IPS-18c (cell line): ENCODE measurements around the gene SCNN1A.
A peak's percentile ranks its signal among the peaks of the same experiment; 100 is the strongest.

ENCODE experiments used
- H3K4me3 ChIP-seq: 2 replicates; pipeline ENCODE4 v1.7.0; 2013; ENCODE audit warnings: low read depth, mild to moderate bottlenecking, low read length, moderate library complexity; ENCODE audit not compliant: insufficient read depth
- H3K9me3 ChIP-seq: one replicate; pipeline ENCODE4 v1.6.1; 2013; ENCODE audit warnings: mild to moderate bottlenecking, low read length, moderate library complexity; ENCODE audit not compliant: control insufficient read depth, insufficient read depth

SCNN1A gene

DNA sequence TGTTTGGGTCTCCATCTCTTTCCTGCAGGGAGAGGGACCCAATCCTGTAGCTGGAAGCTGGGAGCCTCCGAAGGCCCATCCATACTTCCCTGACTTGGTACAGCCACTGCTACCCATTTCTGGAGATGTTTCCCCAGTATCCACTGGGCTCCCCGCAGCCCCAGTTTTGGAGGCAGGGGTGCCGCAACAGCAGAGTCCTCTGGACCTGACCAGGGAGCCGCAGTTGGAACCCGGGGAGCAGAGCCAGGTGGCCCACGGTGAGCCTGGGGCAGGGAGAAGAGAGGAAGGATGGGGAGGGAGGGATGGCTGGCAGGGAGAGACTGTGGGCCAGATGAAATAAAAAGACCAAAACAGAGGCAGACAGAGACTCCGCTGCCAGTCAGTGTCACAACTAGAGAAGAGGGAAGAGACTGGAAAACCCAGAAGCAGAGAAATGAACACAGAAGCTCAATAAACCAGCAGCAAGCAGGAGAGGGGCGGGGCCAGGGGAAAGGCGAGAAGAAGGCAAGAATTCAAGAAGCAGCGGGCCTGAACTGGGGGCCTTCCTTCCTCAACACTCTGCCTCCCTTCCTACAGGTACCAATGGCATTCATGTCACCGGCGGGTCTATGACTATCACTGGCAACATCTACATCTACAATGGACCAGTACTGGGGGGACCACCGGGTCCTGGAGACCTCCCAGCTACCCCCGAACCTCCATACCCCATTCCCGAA, 14.9 kb upstream of the SCNN1A start:
- H3K4me3 ChIP-seq, result no peak overlapping the region
- H3K9me3 ChIP-seq, result no peaks in the 10 kb centered on the region

DNA sequence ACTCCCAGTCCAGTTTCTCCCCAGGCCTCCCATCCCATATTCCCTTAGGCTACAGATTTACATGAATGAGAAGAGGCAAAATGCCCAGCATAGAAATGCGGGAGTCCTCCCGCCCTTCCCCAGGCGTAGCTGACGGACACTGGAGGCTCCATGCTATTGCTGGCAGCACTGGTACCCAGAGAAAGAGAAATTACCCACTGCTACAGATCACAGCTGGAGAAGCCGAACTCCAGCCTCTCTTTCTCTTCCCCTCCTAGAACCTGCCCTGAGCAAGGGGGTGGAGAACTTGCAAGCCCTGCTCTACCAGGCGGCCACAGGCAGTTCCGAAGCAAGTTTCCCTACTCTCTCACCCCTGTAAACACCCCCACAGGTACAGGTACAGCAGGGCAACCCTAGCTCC, 12.2 kb upstream of the SCNN1A start:
- no peaks in the 10 kb centered on the region for H3K9me3 ChIP-seq
- no peak overlapping the region; the same call in 1 of the 2 replicates for H3K4me3 ChIP-seq

DNA sequence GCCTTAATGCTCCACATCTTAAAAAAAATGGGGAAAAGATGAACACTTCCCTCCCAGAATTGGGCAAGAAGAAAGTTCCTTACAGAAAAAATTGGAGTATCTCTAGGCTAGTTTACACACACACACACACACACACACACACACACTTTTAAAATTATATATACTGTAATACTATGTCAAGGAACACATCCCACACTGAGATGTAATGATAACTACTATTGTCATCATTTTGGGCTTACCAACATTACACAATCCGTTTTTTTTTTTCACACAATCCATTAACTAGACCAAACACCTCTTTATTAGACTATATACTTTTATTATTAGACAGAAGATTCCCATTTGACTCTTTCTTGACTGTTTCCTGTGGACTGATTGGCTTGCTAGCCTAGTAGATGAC, 11.1 kb upstream of the SCNN1A start:
- no peak overlapping the region for H3K4me3 ChIP-seq
- H3K9me3 ChIP-seq, result no peaks in the 10 kb centered on the region

DNA sequence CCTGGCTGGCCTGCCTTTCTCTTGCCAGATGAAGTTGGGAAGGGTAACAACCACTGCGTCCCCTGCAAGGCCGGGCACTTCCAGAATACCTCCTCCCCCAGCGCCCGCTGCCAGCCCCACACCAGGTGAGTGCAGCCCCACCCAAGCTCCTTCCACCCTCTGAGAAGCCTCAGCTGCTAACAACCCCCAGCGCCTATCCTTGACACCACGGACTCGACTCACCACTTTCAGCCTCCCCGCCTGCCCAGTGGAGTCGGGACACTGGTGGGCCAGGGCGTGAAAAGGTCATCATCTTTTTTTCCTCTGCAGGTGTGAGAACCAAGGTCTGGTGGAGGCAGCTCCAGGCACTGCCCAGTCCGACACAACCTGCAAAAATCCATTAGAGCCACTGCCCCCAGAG, 10.7 kb upstream of the SCNN1A start:
- Histone ChIP-seq H3K4me3 (no peak overlapping the region), H3K9me3 (no peaks in the 10 kb centered on the region)

DNA sequence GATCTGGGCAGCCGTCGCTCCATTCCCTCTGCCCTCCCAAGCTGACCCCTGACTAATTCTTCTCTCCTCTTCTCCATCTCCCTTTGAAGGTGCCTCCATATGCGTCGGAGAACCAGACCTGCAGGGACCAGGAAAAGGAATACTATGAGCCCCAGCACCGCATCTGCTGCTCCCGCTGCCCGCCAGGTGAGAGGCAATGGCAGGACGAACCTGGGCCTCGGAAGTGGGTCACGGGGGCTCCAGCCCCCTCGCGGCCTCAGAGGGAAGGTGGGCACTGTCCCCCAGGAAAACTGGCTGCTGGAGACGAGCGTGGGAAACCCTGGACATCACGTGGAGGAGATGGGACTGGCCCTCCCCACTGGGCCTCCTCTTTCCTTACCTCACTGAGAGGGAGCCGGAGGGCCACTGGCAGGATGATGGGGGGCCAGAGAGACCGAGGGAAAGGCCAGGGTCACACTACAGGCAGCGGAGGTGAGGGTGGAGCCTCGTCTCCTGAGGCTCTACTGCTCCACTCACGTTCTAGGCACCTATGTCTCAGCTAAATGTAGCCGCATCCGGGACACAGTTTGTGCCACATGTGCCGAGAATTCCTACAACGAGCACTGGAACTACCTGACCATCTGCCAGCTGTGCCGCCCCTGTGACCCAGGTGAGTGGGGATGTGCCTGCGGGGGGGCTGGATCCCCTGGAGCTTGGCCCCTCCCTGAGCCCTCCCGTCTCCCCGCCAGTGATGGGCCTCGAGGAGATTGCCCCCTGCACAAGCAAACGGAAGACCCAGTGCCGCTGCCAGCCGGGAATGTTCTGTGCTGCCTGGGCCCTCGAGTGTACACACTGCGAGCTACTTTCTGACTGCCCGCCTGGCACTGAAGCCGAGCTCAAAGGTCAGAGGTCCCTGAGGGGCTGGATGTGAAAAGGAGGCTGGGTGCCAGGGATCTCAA, 9.4 kb upstream of the SCNN1A start:
- H3K9me3 ChIP-seq, result no peaks in the 10 kb centered on the region
- no peak overlapping the region for H3K4me3 ChIP-seq

DNA sequence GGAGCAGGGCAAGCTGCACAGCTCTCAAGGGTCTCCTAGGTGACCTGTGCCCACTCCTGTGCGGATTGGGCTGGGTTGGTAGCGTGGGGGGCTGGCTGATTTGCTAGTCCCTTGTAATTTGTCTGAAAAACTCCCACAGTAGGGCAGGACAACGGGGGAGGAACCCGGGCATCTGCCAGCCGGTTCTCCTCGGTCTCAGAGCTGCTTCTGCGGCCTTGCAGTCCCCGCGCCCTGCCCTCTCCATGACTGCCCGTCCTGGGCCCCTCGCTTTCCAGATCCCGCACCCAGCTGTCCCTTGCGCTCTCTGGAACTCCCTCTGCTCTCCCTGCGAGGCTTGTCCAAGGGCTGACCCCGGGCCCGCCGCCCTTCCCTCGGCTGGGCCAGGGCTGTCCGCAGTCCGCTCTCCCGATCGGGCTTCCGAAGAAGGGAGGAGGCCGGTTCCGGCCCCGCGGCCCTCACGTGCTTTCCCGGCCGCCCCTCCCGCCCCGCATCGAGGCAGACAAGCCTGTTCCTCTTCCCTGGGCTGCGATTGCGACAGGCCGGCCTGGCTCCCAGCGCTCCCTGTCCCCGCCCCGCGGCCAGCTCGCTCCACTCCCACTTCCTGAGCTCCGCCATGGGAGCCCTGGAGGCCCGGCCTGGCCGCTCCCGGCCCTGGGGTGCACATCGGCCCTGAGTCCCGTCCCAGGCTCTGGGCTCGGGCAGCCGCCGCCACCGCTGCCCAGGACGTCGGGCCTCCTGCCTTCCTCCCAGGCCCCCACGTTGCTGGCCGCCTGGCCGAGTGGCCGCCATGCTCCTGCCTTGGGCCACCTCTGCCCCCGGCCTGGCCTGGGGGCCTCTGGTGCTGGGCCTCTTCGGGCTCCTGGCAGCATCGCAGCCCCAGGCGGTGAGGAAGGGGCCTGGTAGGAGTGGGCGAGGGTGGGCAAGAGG, 8.5 kb upstream of the SCNN1A start, which contains the start of gene LTBR:
LTBR (plus strand) TSS at position 591 of the 927 bp plus-strand sequence; CDS start at position 788, 197 bp downstream.
- Histone ChIP-seq H3K9me3 (no peaks in the 10 kb centered on the region), H3K4me3 (no peak within 1 kb of the TSS)

DNA sequence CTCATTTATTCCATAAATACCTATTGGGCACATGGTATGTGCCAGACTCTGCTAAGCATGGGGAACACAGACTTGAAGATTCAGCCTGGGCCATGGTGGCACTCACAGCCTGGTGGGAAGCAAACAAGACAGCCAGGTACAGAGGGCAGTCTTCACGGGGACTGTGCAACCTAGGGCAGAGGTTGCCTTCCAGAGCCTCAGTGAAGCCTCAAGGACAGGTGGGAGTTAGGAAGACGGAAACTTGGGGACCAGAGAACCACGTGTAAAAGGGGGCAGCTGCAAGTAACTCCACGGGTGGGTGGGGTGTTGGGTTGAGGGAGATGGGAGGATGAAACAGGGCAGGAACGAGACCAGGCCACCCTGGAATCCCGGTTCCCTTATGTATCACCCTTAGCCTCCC, 7.6 kb upstream of the SCNN1A start:
- Histone ChIP-seq H3K9me3 (no peaks in the 10 kb centered on the region), H3K4me3 (no peak overlapping the region)

DNA sequence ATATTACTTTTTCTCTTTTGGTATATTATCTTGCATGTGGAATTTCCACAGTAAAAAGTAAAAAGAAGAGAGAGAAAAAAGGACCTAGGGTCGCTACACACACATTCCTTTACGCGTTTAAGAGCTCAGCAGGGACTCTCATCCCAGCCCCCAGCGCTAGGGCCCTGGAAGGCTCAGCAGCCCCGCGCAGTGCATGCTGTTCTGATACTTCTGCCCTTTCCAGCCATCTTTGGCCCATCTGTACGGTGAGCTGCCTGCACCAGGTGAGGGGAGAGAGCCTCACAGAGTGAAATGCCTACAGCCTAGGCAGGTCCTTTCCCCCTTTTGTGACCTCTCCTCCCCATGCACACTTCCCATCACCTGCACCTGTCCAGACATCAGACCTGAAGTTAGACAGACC, 7.0 kb upstream of the SCNN1A start:
- H3K9me3 ChIP-seq, result no peaks in the 10 kb centered on the region
- no peak overlapping the region for H3K4me3 ChIP-seq

DNA sequence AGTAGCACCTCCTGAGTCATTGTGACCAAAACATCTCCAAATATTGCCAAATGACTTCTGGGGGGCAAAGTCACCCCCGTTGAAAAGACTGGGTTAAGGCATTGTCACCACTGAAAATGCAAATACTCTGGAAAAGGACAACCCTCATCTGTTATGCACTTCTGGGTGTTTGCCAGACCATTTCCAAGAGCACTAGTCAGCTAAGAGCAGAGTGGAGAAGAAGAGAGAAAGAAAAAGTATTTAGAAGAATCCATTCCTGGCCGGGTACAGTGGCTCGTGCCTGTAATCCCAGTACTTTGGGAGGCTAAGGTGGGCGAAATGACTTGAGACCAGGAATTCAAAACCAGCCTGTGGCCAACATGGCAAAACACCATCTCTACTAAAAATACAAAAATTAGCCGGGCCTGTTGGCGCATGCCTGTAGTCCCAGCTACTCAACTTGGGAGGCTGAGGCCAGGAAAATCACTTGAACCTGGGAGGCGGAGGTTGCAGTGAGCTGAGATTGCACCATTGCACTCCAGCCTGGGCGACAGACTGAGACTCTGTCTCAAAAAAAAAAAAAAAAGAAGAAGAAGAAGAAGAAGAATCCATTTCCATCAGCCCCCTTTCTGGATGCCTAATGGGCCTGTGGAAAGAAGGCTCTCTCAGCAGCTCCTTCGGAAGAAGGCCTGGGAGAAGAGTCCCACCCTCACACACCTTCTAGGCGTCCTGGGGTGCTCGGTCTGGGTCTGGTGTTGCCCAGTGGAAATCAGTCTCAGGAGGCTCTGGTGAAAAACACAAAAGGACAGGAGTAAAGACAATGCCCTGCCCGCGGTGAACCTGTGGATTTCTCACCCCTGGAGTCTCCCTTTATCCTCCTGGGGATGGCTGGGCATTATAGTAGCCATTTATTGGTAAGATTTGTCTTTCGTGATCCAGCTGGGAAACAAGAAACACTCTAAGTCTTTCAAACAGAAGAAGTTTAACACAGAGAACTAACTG, 5.1 kb upstream of the SCNN1A start:
- Histone ChIP-seq H3K4me3 (no peak overlapping the region; the same call in 1 of the 2 replicates), H3K9me3 (no peaks in the 10 kb centered on the region)

DNA sequence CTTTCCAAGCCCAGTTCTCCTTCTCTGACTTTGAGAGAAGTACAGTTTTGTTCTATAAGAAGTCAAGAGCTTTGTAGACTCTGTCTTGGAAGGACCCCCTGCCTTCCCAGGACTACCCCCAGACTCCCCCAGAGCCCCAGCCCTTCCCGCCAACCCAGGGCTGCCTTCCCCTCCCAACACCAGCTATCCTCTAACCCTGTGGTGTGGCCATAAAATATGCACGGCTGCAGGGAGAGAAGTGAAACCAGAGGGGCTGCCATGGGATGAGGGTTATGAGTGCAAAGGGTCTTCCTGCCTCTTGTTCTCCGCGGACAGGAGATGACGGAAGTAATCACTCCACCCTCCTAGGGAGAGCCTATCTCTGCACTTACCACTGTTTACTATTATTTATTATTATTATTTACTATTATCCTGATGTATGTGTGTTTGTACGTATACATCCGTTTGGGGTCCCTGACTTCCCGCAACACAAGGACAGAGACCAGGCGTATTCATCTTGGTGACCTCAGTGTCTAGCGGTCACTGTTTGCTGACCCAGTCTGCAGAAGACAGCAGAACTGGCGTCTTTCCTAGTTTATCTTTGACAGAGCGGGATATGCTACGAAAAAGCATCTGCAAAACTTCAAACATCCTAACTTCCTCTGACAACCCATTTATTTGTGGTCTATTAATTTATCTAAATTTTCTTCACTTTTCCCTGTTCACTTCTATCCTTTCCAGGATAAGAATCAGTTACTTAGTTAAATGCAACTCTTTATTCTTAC, 3.5 kb upstream of the SCNN1A start:
- no peaks in the 10 kb centered on the region for H3K9me3 ChIP-seq

DNA sequence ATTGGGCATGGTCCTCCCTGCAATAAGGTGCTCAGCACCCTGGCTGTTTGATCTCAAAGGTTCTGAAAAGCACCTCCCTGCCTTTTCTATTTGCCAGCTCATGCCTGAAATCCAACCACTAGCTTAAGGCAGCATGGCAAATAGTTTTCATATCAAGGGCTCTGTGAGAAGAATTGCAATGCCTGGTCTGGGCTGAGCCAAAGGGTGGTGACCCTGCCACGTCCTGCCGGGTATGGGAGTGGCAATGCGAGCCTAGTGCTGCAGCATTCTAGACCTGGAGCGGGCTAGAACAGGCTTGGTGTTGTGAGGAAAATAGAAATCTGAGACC, 2.3 kb upstream of the SCNN1A start:
- H3K4me3 ChIP-seq, result no peak overlapping the region
- no peaks in the 10 kb centered on the region for H3K9me3 ChIP-seq

More for the DNA sequence above, 3.5 kb upstream of the SCNN1A start:
- no peak overlapping the region for H3K4me3 ChIP-seq

DNA sequence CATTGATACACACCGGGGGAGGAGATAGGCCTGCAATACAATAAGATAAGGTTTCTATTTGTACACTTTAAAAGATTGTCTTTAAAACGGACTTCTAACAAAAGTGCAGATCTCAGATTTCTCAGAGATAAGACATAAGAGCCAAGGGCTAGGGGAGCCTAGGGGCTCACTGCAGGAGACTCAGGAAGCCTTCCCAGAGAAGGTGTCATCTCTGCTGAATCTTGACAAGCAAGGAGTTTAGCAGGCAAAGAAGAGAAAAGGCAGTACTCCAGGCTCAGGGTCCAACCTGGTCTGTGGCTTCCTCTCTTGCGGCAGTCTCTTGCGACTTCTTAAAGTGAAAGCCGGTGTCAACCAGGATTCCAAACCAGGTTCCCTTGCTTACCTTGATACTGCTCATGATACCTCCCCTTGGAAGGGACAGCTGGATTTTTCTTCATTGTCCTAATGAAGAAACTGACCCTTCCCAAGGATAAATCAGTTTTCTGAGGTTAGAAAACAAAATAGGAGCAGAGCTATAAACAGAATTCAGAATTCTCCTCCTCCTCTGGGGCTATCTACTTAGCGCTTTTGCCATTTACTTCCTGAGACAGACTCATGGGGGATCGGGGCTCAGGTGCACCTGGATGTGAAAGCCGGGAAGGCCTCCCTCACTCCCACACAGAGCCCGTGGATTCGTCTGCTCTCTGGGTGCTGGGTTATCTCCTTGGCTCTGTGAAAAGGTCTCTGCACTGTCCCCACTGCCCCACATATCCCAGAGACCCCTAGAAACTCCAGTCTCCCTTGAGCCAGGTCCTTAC, 1.7 kb upstream of the SCNN1A start:
- H3K4me3 ChIP-seq, result no peak overlapping the region

DNA sequence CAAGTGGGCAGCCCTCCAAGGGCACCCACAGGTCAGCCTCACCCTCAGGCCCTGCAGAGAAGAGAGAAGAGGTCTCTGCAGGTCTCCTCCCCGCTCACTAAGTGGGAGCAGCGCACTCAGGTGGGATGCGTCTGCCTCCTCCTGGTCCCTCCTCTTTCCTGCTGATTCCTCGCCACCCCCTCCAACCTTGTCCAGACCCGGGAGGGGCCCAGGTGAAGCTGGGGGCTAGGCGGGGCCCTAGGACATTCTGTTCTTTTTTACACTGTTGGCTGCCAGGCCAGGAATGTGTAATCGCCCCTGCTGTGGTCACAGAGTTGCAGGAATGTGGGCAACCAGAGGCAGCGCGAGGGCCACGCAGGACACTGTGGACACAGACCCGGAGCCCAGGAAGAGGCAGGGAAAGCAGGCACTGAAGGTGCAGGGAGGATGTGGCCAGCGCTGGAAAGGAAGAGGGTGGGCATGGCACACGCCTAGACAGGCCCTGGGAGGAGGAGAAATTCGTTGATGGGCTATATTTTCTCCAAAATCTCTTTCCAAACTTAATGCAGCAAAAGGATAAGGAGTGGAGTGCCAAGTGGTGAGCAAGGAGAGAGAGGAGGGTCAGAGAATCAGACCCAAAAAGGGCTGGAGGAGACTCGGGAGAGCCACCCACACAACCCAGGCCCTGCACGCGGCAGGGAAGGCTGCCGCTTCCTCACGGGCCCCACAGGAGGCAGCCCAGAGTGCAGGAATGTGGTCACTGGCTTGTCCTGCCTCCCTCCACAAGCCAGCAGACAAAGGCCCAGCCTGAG, 911 bp upstream of the SCNN1A start:
- Histone ChIP-seq H3K4me3 (peak overlapping the region; percentile 75), H3K9me3 (no peaks in the 10 kb centered on the region)

More for the DNA sequence above, 1.7 kb upstream of the SCNN1A start:
- H3K9me3 ChIP-seq, result no peaks in the 10 kb centered on the region

DNA sequence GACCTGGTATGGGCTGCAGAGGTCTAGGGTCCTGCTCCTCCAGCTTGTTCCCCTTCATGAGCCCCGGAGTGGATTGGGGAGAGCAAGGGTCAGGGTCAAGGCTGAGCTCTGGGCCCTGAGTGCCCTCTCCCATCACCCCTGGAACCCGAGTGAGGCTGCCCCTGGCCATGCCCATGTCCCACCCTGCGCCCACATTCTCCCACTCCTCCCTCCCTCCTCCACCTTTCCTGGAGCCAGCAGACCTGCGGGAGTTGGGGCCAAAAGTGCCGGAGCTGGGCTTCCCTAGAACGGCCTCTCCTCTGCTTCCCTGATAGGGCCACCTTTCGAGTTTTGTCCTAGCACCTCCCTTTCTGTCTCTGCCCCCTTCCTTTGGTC, 590 bp downstream of the SCNN1A start:
- Histone ChIP-seq H3K9me3 (no peaks in the 10 kb centered on the region), H3K4me3 (peak overlapping the region; percentile 75)
